Measurements from ENCODE around the gene ESPN. TPM values are rescaled to one million over a fixed set of nuclear protein-coding genes. Genes with fewer than 3 reads are reported as not detected.

The ESPN gene
- total RNA-seq, 1 donor from 2014 or later = 6.4 TPM

DNA sequence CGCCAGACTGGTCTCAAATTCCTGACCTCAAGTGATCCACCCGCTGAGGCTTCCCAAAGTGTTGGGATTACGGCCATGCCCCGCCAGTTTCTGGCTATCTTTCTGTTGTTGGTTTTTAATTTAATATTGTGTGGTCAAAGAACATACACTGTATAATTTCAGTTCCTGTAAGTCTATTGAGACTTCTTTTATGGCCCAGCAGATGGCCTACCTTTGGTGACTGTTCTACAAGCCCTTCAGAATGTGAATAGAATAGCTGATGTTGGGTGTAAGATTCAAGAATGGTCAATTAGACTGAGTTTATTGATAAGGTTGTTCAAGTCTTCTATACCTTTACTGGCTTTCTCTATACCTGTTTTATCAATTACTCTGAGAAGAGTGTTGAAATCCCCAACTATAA is 15.5 kb upstream of the ESPN start:
- no peak for DNase-seq

DNA sequence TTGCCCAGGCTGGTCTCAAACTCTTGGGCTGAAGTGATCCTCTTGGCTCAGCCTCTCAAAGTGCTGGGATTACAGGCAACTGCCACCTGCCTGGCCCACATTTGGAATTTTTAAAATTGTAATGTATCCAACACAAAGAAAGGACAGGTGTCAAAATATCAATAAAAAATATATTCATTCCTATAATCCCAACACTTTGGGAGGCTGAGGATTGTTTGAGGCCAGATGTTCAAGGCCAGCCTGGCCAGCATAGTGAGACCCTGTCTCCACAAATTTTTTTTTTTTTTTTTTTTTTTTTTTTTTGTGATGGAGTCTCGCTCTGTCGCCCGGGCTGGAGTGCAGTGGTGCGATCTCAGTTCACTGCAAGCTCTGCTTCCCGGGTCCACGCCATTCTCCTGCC is 14.8 kb upstream of the ESPN start:
- DNase-seq = no peak

DNA sequence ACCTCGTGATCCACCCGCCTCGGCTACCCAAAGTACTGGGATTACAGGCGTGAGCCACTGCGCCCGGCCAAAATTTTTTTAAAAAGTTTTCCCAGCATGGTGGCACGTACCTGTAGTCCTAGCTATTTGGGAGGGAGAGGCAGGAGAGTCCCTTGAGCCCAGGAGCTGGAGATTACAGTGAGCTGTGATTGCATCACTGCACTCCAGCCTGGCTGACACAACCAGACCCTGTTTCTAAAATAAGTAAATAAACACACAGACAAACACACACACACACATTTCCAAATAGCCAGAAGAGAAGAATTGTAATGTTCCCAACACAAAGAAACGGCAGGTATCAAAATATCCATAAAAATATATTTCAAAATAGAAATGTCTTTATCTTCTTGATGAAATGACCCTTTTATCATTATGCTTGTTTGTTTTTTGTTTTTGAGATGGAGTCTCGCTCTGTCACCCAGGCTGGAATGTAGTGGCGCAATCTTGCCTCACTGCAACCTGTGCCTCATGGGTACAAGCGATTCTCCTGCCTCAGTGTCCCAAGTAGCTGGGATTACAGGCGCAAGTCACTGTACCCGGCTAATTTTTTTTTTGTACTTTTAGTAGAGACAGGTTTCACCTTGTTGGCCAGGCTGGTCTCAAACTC is 14.2 kb upstream of the ESPN start:
- no peak for DNase-seq

DNA sequence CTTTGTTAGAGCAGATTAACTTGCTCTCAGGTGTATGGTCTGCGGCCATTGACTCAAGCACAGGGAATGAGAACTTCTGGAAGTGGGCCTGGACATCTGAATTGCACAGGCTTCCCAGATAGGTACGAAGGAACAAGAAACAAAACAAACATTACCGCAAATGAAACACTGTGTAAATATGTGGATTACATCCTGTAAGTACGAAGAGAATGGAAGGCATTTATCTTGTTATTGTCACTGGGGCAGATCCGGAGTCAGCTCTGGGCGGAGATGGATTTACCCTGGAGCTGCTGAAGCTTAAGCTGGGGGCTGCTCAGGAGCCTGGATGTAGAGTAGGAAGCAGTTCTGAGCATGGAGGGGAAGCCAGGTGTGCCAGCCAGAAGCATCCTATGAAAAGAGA is 11.7 kb upstream of the ESPN start:
- no peak for DNase-seq

DNA sequence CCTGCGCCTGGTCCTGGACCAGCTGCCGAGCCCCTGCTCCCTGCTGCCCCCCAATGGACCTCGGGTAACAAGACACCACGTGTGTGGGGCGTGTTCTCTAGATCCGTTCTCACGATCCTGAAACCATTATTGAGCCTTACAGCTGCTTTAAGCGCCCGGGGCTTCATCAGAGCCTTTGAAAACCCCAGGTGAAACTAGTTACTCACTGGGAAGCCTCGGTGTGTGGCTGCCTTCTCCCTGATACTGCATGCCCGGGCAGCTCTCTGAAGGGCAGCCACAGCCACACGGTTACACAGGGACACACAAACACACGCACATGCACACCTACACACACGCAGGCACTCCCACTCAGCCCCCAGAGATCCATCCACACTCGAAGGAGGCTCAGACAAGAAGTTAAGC is 10.1 kb upstream of the ESPN start:
- peak; percentile 14 for DNase-seq

DNA sequence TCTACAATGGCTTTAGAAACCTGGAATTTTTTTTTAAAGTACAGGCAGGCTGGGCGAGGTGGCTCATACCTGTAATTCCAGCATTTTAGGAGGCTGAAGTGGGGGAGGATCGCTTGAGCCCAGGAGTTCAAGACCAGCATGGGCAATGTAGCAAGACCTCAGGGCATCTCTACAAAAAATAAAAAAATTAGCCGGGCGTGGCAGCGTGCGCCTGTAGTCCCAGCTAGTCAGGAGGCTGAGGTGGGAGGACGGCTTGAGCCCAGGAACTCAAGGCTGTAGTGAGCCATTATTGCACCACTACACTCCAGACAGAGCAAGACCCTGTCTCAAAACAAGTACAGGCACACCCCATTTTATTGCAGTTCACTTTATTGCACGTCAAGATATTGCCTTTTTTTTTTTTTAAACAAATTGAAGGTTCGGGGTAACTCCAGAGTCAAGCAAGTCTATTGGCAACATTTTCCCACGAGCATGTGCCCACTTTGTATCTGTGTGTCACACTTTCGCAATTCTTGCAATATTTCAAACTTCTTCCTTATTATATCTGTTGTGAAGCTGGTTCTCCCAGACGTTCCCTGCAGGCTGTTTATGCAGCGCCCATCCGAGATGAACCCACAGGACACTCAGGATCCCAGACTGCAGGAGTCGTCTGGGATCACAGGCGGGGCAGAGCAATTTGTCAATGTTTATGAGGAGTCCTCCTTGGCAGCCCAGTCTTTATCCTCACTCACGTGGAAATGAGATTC is 9.5 kb upstream of the ESPN start:
- DNase-seq = no peak

DNA sequence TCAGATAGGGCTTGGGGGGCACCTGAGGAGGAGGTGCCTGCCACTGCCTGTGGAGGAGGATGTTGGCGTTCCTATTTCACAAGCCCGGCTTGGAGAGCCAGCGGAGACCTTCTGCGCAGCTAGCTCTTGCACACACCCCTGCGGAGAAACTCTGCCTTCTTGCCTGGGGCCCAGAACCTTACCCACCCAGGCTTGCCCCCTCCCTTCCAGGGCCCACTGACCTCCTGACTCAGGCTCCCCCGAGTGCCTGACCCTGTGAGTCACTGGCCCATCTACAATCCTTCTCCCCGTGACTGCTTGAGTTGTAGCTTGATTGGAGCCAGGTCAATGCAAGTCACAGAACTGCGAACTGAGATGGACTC is 8.3 kb upstream of the ESPN start:
- no peak for DNase-seq

DNA sequence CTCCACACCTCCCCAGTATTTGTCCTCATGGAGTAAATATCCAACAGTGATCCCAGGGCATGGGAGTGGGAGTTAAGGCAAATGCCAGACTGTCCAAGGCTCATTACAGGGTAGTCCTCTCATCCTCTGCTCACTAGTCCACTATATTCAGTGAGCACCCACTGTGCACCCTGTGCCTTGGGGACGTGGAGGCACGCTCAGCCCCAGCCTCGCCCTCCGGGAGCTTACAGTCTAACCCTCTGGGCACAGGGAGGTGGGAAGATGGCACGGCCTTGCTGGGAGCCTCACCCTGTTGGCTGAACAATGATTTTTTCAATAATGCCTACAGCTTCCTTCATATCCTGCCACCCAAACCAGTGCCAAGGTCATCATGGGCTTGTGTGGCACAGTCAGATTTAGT is 7.7 kb upstream of the ESPN start:
- no peak for DNase-seq

DNA sequence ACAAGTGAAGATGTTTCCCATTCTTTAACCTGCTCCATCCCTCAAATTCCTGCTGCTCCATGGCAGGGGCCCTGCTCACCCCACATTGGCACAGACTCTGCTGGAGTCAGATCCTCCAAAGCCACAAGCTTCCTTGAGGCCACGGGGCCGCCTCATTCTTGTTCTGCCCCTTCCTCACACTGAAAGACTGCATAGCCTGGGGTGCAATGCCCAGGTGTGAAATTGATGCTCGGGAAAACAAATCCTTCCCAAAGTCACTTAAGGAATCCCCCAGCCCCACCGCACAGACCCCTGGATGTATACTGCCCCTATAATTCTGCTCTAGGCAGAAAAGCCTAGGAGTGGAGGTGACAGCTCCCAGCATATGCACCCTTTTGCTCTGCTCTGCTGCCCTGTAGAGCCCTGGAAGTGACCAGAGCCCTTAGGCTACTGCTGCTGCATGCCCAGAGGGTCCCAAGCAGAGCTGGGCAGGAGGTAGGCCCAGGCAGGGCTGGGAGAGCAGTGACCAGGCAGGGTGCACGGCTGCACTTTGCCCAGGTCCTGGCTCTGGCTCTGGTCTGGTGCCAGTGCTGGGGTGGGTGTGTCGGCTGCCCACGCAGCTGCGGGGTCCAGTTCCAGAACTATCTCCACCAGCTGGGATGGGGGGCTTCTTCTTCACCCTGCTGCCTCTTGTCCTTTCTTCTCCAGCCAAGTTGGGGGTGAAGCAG is 6.5 kb upstream of the ESPN start:
- DNase-seq = no peak

DNA sequence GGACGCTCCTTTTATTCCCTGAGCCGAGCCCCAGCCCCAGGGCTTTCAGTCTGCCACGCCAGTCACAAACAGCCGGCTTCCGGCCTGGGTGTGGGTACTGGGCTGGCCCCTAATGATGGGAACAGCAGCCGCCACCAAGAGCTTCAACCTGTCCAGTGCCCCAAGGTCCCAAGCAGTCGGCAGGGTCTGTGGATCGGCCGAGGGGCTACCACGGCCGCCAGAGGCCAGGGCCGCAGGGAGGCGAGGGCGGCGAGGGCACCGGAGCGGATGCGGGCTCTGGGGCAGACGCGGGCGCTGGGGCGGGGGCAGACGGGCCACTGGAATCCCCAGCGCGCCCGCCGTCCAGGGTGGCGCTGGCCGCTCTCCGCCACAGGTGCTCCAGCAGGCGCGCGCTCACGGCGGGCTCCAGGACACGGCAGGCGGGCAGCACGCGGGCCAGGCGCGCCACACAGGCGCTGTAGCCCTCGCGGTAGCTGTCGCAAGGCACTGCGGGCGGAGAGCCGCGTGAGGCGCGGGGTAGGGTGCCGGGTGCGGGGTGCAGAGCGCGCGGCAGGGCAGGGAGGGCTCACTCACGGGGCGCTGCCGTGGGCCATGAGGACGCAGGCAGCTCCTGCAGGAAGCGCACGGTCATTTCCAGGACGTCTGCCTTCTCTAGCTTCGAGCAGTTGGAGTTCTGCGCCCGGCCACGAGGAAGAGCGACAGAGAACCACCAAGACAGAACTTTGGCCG is 5.7 kb upstream of the ESPN start:
- no peak for DNase-seq

DNA sequence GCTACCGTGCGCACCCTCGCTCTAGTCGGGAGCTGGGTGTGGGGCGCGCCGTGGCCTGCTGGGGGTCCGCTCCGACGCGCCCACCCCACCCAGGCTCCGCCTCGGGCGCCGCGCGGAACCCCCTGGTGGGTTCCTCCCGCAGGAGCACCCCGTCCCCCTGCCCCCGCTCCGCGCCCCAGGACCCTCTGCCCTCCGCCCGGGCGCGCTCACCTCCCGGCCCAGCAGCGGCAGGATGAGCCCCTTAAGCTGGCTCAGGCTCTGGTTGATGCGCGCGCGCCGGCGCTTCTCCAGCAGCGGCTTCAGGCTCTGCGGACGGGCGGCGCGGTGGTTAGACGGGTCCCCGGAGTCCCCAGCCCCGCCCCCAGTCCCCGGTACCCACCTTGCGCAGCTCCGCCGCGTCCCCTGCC is 5.2 kb upstream of the ESPN start:
- DNase-seq = no peak

DNA sequence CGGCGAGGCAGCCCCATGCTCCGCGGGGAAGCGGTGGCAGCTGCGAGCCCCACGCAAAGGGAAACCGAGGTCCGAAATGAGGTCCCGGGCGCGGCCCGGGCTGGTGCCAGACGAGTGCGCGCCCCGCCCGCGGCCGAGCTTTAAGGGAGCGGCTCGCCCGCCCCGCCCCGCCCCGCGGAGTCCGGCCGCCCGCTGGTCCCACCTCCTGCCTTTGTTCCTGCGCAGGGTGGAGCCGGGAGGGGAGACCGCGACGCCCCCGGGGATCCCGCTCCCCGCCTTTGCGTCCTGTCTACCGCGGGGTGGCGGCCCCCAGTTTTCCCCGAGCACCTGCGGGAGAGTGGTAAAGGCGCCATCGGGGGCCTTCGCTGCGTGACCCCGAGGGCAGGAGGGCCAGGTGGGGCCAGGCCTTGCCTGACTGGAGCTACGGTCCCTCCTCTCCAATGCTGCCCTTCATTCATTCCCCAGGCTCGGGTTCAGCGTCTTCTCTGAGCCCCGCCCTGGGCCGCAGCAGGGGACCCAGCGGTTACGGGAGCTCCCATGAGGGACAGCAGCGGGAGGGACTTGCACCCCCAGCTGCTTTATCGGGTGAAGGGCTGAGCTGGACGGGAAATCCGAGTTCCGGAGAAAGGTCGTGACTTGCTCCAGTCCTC is 4.6 kb upstream of the ESPN start, which contains the start of gene HES2:
HES2 (minus strand) TSS at position 116 of the 650 bp plus-strand sequence; CDS start at position 17, 99 bp downstream.
- DNase-seq = no peak

DNA sequence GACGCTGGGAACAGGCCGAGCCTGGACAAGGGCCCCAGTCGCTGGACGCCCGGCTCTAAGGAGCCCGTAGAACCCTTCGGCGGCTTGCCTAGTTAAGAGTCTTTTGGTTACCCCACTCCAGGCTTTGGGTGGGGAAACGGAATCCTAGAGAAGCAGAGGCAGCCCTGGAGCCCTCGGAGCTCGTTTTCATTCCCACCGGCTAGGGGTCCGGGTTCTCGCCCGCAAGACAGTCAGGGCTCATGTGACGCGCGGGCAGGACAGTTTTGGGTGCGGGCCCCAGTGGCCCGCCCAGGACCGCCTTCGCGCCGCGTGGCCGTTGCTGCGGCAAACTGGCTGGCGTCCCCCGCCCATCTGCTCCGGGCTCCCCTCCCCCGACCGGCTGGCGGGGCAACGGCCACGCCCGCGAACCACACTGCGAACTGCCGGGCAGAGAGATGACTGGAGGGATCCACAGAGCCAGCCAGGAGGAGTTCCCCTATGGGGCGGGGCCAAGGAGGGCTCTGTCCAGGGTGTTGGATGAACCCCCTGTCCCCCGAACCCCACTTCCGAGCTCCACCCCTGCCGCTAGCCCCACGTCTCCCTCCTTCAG is 4.0 kb upstream of the ESPN start:
- DNase-seq = no peak

DNA sequence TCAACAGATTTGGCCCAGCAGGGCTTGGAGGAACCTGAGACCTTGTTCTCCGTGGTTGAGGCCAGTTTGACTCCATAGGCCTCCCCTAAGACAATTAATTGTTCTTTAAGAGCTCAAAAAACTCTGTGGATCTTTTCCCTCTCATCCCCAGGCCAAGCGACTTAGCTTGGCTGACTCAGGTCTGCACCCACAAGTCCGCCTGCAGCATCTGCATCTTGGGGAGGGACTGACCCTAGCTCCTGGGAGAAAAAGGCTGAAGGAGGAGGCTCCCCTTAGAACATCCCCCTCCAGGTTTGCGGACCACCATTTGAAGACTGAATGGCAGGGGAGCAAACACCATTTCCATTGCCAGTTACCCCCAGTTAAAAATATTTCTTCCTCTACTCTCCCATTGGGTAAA is 3.3 kb upstream of the ESPN start:
- no peak for DNase-seq

DNA sequence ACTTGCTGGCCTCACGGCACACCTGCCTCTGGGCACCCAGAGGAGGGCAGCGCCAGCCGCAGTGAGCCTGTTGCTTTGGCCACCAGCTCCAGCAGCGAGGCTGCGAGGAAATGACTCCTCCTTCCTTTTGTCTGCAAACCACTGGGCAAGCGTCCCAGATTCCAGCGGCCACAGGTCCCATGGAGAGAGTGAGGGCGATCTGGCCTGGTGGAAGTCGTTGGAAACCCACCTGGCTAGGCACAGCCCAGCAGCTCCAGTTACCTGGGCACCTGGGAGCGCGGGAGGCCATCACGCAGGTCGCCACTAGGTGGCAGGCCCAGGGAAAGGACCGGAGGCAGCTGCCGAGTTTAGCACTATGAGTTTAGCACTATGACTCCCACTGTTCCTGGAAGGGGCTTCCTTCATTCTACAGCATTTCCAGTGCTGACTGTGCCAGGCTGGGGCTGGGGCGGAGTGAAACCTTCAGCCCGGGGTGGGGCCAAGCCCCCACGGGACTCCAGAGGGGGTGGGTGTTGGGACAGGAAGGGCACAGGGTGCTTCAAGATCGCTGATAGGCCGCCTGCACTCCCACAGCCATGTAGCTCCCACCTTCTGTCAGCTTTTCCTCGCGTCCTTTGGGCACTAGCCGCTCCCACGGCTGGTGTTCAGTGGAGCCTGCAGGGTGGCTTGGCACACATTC is 1.1 kb upstream of the ESPN start:
- no peak for DNase-seq

DNA sequence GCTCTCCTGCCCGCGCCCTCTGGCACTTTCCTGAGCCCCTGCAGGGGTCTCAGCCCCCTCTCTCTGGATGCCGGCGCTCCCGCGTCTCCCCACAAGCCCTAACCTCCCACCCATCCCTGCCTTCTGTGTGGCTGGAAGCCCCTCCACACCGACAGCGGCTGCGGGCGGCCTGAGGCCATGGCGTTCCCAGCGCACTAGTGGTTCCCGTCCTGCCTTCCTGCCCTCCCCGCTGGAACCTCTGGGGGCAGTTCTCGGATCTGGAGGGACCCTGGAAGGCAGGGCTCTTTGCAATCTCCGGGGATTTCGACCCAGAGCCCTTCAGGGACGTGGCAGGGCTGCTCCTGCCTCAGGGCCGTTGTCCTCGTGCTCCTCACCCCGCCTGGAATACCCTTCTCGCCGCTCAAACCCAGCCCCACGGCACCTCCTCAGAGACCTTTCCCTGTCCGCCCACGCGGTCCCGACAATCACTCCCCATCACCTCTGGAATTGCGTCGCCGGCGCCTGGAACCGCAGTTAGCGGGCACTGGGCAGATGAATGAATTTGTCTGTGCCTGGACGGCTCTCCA is 493 bp upstream of the ESPN start:
- no peak for DNase-seq

DNA sequence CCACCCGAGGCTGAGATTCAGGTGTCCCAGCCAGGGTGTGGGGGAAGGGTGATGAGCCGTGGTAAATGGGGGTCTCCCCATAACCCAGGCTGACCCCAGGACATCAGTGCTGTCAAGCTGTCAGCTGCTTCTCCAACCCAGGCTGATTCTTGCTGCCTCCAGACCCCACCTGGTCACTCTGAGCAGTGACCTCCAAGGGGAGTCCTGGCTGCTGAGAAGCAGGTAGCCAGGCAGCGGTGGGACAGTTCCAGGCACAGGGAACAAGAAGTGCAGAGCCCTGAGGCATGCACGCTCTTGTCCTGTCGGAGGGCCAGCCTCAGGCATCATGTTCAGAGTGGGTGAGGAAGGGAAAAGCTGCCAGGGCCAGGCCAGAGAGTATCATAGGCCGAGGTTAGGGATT is 1.1 kb downstream of the ESPN start:
- no peak for DNase-seq

DNA sequence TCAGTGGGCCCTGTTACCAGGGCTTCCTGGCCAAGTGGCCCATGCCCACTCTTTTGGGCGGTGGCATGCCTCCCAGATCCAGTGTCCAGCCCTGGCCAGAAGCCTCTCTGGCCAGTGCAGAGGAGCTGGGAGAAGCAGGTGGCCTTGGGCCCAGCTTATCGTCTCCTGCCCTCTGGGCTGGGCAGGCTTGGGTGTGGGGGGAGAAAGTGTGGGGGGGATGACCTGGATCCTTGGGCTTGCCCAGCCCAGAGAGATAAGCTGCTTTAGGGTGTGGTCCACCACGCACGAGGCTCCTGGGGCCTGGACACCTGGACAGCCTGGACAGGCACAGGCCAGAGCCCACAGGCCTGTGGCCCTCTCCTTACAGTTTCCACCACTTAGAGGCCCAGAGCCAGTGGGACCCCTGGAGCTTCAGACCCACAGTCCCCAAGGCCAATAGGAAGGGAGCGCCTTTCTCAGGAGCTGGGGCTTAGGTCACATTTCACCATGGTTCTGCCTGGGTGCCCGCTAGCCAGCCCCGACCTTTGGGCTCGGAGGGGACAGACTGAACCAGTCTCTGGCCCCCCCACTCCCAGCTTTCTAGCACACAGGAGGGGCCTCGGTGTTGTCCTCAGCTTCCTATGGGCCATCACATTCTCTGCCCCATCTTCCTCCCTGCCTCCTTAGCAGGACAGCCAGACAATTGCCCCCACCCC is 1.8 kb downstream of the ESPN start:
- DNase-seq = no peak

DNA sequence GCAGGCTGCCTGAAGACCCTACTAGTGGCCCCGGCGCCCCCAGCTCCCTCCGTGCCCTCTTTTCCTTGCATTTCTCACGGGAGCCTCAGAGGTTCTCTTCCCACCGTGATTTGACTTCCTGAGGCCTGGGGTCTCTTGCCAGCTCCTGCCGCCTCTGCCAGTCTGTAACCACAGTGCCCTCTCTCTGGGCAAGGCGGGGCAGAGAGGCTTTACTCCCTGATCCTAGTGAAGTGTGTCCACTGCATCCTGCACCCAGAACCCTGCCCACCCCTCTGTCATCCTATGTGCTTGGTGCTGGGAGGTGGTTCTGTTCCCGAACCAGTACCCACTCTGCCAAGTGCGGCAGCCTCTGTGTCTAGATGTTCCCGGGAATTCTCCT is 2.4 kb downstream of the ESPN start:
- DNase-seq = no peak

Measured in skin of body (tissue), 2 donors.